ENCODE data around the gene PAH. TPM values are rescaled to one million over a fixed set of nuclear protein-coding genes. Genes with fewer than 3 reads are reported as not detected.

Gene PAH
- total RNA-seq, 1 donor from 2014 or later: not detected

DNA sequence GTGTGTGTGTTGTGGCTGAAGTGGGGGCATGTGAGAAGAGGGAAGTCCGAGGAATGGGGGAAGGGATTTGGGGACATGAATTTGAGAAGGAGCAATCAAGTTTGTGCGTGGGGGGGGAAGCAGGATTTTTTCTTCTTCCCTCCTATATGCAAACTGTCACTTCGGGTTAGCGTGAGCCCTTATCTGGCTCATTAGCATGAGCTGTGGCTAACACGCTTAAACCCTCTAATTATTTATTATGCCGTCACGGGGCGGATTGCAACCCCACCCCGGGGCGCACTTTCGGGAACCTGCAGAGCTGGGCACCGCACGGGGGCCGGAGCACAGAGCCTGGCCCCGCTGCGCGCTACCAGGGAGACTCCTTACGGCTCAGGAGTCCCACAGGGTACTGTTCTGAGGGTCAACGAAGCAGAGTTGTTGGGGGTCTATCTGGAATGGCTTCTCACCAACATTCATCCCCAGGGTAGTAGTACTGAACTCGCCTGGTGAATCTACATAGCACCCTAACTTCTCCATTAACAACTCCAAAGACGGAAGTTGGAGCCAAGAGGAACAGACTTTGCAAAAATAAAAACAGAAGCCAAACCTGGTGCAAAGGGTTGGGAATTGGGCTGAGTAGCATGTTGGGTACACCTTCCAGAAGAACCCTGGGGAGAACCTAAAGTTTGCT, 34.0 kb upstream of the PAH start:
- peaks cover 14% of the 10 kb centered on the region for H3K4me1 Mint-ChIP-seq
- H3K27me3 Mint-ChIP-seq: peaks cover 75% of the 10 kb centered on the region
- intact Hi-C loops (cut with micrococcal nuclease): loop anchor here (1.0 to 10.0 kb wide), 2 partner anchors 7 to 354 kb away; no protein-coding TSS in a partner anchor
- H3K4me3 Mint-ChIP-seq: peak overlapping the region; percentile 67
- ChIA-PET CTCF (interaction anchor here (1.1 to 7.2 kb wide), 4 partner anchors 15 to 597 kb away, joined by 3 to 171 read pairs (median 22); no protein-coding TSS in a partner anchor), POLR2A (interaction anchor here (0.8 kb wide), 1 partner anchor 586 kb away, joined by 3 read pairs; no protein-coding TSS in a partner anchor)
- DNase-seq (no peak), ATAC-seq (ENCODE audit: low read depth) (no peak)
- H3K27ac Mint-ChIP-seq: no peak overlapping the region
- H3K9me3 Mint-ChIP-seq: no peaks in the 10 kb centered on the region
- H3K36me3 Mint-ChIP-seq (ENCODE audit: low read depth): no peaks in the 10 kb centered on the region
- TF ChIP-seq, protein P1, sequence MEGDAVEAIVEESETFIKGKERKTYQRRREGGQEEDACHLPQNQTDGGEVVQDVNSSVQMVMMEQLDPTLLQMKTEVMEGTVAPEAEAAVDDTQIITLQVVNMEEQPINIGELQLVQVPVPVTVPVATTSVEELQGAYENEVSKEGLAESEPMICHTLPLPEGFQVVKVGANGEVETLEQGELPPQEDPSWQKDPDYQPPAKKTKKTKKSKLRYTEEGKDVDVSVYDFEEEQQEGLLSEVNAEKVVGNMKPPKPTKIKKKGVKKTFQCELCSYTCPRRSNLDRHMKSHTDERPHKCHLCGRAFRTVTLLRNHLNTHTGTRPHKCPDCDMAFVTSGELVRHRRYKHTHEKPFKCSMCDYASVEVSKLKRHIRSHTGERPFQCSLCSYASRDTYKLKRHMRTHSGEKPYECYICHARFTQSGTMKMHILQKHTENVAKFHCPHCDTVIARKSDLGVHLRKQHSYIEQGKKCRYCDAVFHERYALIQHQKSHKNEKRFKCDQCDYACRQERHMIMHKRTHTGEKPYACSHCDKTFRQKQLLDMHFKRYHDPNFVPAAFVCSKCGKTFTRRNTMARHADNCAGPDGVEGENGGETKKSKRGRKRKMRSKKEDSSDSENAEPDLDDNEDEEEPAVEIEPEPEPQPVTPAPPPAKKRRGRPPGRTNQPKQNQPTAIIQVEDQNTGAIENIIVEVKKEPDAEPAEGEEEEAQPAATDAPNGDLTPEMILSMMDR (IDR thresholded peaks at IDR 0.05): no peak

- POLR2A ChIA-PET: interaction anchor here (0.8 kb wide), 1 partner anchor 587 kb away, joined by 3 read pairs; no protein-coding TSS in a partner anchor
- Mint-ChIP-seq H3K4me3 (peak overlapping the region; percentile 67), H3K4me1 (peaks cover 13% of the 10 kb centered on the region), H3K27me3 (peaks cover 68% of the 10 kb centered on the region), H3K9me3 (no peaks in the 10 kb centered on the region), H3K36me3 (ENCODE audit: low read depth) (no peaks in the 10 kb centered on the region), H3K27ac (no peak overlapping the region)
- TF ChIP-seq, protein P1 (IDR thresholded peaks at IDR 0.05): no peak
- DNase-seq (no peak), ATAC-seq (ENCODE audit: low read depth) (no peak)
- intact Hi-C loops (cut with micrococcal nuclease): loop anchor here (1.0 to 10.0 kb wide), 2 partner anchors 8 to 354 kb away; no protein-coding TSS in a partner anchor
- CTCF ChIA-PET: interaction anchor here (1.1 to 7.2 kb wide), 5 partner anchors 16 to 598 kb away, joined by 3 to 171 read pairs (median 3); no protein-coding TSS in a partner anchor
These were observed 33.3 kb upstream of the PAH start for GRCh38 chr12:102950107-102950949.

GRCh38 chr12:102948941-102949352, 31.9 kb upstream of the PAH start:
- Mint-ChIP-seq H3K27me3 (peaks cover 54% of the 10 kb centered on the region), H3K4me1 (peaks cover 13% of the 10 kb centered on the region), H3K36me3 (ENCODE audit: low read depth) (no peaks in the 10 kb centered on the region), H3K27ac (no peak overlapping the region), H3K9me3 (no peaks in the 10 kb centered on the region), H3K4me3 (no peak overlapping the region)
- ATAC-seq (ENCODE audit: low read depth) (peak; percentile 25), DNase-seq (peak; percentile 51)
- intact Hi-C loops (cut with micrococcal nuclease): loop anchor here (1.0 to 2.0 kb wide), 5 partner anchors 66 to 599 kb away; no protein-coding TSS in a partner anchor
- ChIA-PET CTCF (interaction anchor here (0.5 to 7.2 kb wide), 15 partner anchors 9 to 600 kb away, joined by 3 to 171 read pairs (median 5); partner anchors contain the start of gene C12orf42), POLR2A (interaction anchor here (0.9 kb wide), 1 partner anchor 599 kb away, joined by 6 read pairs; no protein-coding TSS in a partner anchor)
- TF ChIP-seq, protein P1 (IDR thresholded peaks at IDR 0.05): peak; percentile 100

- no peaks in the 10 kb centered on the region for H3K36me3 Mint-ChIP-seq (ENCODE audit: low read depth)
- intact Hi-C loops (cut with micrococcal nuclease): no loop called here
- DNase-seq (no peak), ATAC-seq (ENCODE audit: low read depth) (no peak)
- H3K4me1 Mint-ChIP-seq: peaks cover 13% of the 10 kb centered on the region
- H3K9me3 Mint-ChIP-seq: peaks cover 9% of the 10 kb centered on the region
- ChIA-PET CTCF (interaction anchor here (7.2 kb wide), 1 partner anchor 602 kb away, joined by 171 read pairs; no protein-coding TSS in a partner anchor), POLR2A (no interaction called here)
- TF ChIP-seq, protein P1 (IDR thresholded peaks at IDR 0.05): no peak
- H3K4me3 Mint-ChIP-seq: no peak overlapping the region
- peaks cover 44% of the 10 kb centered on the region for H3K27me3 Mint-ChIP-seq
- no peak overlapping the region for H3K27ac Mint-ChIP-seq
These were observed 29.0 kb upstream of the PAH start for GRCh38 chr12:102946042-102946441.

Measured in activated B cell treated with CpG ODN at 0.5 μM for 24 hours (primary cell).